PC-9 (cell line): Measurements from ENCODE around the gene FOXD2. TPM values are rescaled to one million over a fixed set of nuclear protein-coding genes. Genes with fewer than 3 reads are reported as not detected.

Experiments
- BruUV-seq: library from RNA; stranded (reverse); fragments of 400-500 nt; replicated peaks from 2 replicates; lab custom pipeline; 2021; lab: Mats Ljungman, UMichigan
- CTCF ChIA-PET: fragments of 300-600 bp; sonication (Branson Sonifier 250); formaldehyde crosslinking; loops from one replicate; lab custom pipeline; 2022; ENCODE audit warnings: antibody characterized with exemption; lab: Charles Lee
- POLR2A ChIA-PET: fragments of 300-600 bp; sonication (Branson Sonifier 250); formaldehyde crosslinking; loops from one replicate; lab custom pipeline; 2022; ENCODE audit warnings: antibody characterized with exemption; ENCODE audit not compliant: unreplicated experiment; lab: Charles Lee
- DNase-seq, 2 experiments: peaks; one replicate each; pipeline versions ENCODE4 v3.0.0 to v3.0.0-alpha.2; 2015 to 2022; ENCODE audit warnings: mixed read lengths in 1 of 2
- H2AFZ ChIP-seq: fragments of 200-600 bp; sonication (generic); 2 replicates; pipeline ENCODE4 v1.8.1; 2017; ENCODE audit warnings: antibody characterized with exemption
- H3F3A ChIP-seq: fragments of 200-600 bp; sonication (generic); 2 replicates; pipeline ENCODE4 v1.8.1; 2017; ENCODE audit warnings: antibody characterized with exemption, mild to moderate bottlenecking, low read depth; ENCODE audit not compliant: insufficient read depth
- H3K27ac ChIP-seq: fragments of 200-600 bp; sonication (generic); 2 replicates; pipeline ENCODE4 v1.6.1; 2016; ENCODE audit warnings: mixed run types
- H3K27me3 ChIP-seq: fragments of 200-600 bp; sonication (generic); 2 replicates; pipeline ENCODE4 v1.6.1; 2016; ENCODE audit warnings: low read depth, mixed run types; ENCODE audit not compliant: insufficient read depth
- H3K36me3 ChIP-seq: fragments of 200-600 bp; sonication (generic); 2 replicates; pipeline ENCODE4 v1.6.1; 2016; ENCODE audit warnings: low read depth, mixed run types
- H3K4me1 ChIP-seq: fragments of 200-600 bp; sonication (generic); replicated peaks from 2 replicates; pipeline ENCODE4 v1.6.1; 2016; ENCODE audit warnings: mixed run types; ENCODE audit not compliant: insufficient read depth
- H3K4me2 ChIP-seq: fragments of 200-600 bp; sonication (generic); 2 replicates; pipeline ENCODE4 v1.6.1; 2017; ENCODE audit warnings: mixed run types
- H3K4me3 ChIP-seq: fragments of 200-600 bp; sonication (generic); 2 replicates; pipeline ENCODE4 v1.6.1; 2016; ENCODE audit warnings: mixed run types
- H3K79me2 ChIP-seq: fragments of 200-600 bp; sonication (generic); 2 replicates; pipeline ENCODE4 v1.6.1; 2017; ENCODE audit warnings: low read depth, mixed run types
- H3K9me2 ChIP-seq: fragments of 200-600 bp; sonication (generic); 2 replicates; pipeline ENCODE4 v1.8.1; 2017; ENCODE audit warnings: mild to moderate bottlenecking; ENCODE audit not compliant: insufficient read depth
- H3K9me3 ChIP-seq: fragments of 200-600 bp; sonication (generic); 2 replicates; pipeline ENCODE4 v1.8.1; 2016; ENCODE audit warnings: low read depth; ENCODE audit not compliant: insufficient read depth
- H4K20me1 ChIP-seq: fragments of 200-600 bp; sonication (generic); 2 replicates; pipeline ENCODE4 v1.8.1; 2017; ENCODE audit not compliant: insufficient read depth
- EZH2 ChIP-seq: fragments of 200-600 bp; sonication (generic); IDR thresholded peaks from 2 replicates; pipeline ENCODE4 v1.8.0; 2017; ENCODE audit warnings: antibody characterized with exemption, low read depth
- intact Hi-C: fragments of 100-400 bp; cut with micrococcal nuclease; formaldehyde crosslinking; loops from one replicate; pipeline ENCODE4 v1.10.0; 2022; ENCODE audit not compliant: unreplicated experiment
- total RNA-seq: library from RNA; stranded (reverse); gene quantifications from 2 replicates; pipeline ENCODE4 v1.2.3, GENCODE V29; 2021
- TF ChIP-seq, protein P1 (sequence below): fragments of 200-600 bp; sonication (generic); conservative IDR thresholded peaks from 2 replicates; pipeline ENCODE4 v1.6.1; 2017; ENCODE audit warnings: mixed run types, antibody characterized with exemption, mild to moderate bottlenecking, moderate library complexity

Gene FOXD2
- total RNA-seq, 1 experiment from 2014 or later: 0.35 TPM

DNA sequence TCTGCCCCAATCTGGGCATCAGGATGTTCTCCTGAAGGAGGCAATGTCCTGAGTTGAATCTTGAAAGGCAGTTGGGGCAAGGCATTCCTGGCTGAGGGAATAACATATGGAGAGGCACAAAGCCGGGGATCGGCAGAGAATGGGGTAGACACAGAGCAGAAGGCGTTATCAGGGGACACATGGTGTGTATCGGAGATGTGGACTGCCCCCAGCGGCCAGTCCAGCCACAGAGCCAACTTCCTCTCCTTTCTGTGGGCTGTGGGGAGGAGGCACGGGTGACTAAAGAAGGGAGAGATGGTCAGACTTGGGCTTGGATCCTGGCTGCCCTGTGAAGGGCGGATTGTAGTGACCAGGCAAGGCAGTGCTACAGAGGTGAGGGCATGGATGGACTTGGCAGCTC is 32.1 kb downstream of the FOXD2 start:
- no TSS peak for BruUV-seq
- Histone ChIP-seq H3K4me3 (no peak overlapping the region), H3K36me3 (no peaks in the 10 kb centered on the region), H3K27ac (no peak overlapping the region), H3K4me2 (no peak overlapping the region), H3K9me2 (no peaks in the 10 kb centered on the region), H4K20me1 (no peaks in the 10 kb centered on the region), H3F3A (no peaks in the 10 kb centered on the region), H3K4me1 (peaks cover 8% of the 10 kb centered on the region), H3K9me3 (no peaks in the 10 kb centered on the region), H3K27me3 (no peaks in the 10 kb centered on the region), H3K79me2 (no peaks in the 10 kb centered on the region), H2AFZ (no peak overlapping the region)
- TF ChIP-seq, protein P1, sequence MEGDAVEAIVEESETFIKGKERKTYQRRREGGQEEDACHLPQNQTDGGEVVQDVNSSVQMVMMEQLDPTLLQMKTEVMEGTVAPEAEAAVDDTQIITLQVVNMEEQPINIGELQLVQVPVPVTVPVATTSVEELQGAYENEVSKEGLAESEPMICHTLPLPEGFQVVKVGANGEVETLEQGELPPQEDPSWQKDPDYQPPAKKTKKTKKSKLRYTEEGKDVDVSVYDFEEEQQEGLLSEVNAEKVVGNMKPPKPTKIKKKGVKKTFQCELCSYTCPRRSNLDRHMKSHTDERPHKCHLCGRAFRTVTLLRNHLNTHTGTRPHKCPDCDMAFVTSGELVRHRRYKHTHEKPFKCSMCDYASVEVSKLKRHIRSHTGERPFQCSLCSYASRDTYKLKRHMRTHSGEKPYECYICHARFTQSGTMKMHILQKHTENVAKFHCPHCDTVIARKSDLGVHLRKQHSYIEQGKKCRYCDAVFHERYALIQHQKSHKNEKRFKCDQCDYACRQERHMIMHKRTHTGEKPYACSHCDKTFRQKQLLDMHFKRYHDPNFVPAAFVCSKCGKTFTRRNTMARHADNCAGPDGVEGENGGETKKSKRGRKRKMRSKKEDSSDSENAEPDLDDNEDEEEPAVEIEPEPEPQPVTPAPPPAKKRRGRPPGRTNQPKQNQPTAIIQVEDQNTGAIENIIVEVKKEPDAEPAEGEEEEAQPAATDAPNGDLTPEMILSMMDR: no peak
- no peak for TF ChIP-seq EZH2
- ChIA-PET CTCF (no interaction called here), POLR2A (no interaction called here)
- no peak for DNase-seq
- intact Hi-C loops: no loop called here

DNA sequence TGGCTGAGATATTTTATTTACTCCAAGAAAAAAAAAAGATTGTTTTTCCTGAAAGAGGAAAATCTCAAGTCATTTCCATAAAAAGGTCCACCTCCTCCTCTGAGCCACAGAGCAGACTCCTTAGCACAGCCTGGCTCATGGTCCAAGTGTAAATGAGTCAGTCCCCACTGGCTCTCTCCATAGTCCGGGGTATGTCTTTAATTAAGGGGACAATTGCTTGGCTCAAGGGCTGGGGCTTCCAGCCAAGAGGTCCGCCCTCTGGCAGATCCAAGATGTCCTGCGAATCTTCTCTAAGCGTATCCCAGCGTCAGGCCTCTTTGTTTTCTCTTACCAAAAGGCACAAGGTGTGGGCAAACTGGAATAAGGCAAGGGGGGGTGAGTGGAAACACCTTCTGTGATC is 33.3 kb downstream of the FOXD2 start:
- H3K27me3 ChIP-seq: no peaks in the 10 kb centered on the region
- H3K9me3 ChIP-seq: no peaks in the 10 kb centered on the region
- no peaks in the 10 kb centered on the region for H3K36me3 ChIP-seq
- H2AFZ ChIP-seq: no peak overlapping the region
- H3K4me3 ChIP-seq: no peak overlapping the region
- ChIA-PET CTCF (no interaction called here), POLR2A (no interaction called here)
- H3K27ac ChIP-seq: no peak overlapping the region
- no peak for TF ChIP-seq EZH2
- TF ChIP-seq, protein P1: no peak
- DNase-seq: no peak
- no peaks in the 10 kb centered on the region for H3K9me2 ChIP-seq
- no peaks in the 10 kb centered on the region for H3K79me2 ChIP-seq
- intact Hi-C loops: no loop called here
- peaks cover 21% of the 10 kb centered on the region for H3K4me1 ChIP-seq
- no peaks in the 10 kb centered on the region for H4K20me1 ChIP-seq
- H3F3A ChIP-seq: no peaks in the 10 kb centered on the region; the same call in 1 of the 2 replicates
- BruUV-seq: no TSS peak
- no peak overlapping the region for H3K4me2 ChIP-seq

DNA sequence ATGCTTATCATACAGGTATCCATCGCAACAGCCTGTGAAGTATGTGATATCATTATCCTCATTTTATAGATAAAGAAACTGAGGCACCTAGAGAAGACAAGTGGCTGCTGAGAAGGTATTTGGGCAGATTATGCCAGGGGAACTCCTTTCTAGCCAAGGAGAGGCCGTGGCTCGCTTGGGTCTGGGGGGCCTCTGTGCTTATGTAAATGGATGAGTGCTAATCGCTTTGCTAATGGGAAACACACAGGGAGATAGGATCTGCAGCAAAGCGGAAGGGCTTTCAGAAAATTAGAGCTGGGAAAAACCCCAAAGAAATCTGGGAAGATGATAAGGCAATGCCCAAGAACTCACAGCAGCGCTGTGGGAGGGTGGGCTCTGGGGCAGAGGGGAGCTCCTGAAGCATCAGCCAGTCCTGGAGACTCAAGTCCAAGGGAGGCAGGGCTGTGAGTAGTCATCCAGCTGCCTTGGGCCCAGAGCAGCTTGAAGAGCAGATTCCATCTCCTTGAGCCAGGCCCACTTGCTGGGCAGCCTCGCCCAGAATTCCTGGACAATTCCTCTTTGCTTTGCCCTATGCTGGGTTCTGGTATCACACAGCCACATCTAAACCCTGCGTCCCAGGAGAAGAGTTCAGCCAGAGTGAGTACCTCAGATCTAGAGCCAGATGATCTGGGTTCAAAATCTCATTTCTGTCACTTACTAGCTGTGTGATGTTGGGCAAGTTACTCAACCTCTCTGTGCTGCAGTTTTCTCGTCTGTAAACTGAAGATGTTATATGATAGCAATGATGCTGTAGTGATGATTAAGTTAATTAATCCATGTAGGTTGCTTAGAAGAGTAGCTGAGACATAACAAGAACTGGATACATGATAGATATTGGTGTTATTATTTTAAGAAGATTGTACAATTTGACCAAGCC is 36.7 kb downstream of the FOXD2 start:
- Histone ChIP-seq H2AFZ (no peak overlapping the region), H3K4me1 (peaks cover 52% of the 10 kb centered on the region), H3K9me2 (no peaks in the 10 kb centered on the region), H4K20me1 (no peaks in the 10 kb centered on the region), H3K36me3 (no peaks in the 10 kb centered on the region), H3K27ac (no peak overlapping the region), H3F3A (peaks cover 24% of the 10 kb centered on the region), H3K9me3 (no peaks in the 10 kb centered on the region), H3K27me3 (no peaks in the 10 kb centered on the region), H3K79me2 (no peaks in the 10 kb centered on the region), H3K4me2 (no peak overlapping the region), H3K4me3 (no peak overlapping the region)
- intact Hi-C loops: no loop called here
- ChIA-PET POLR2A (no interaction called here), CTCF (no interaction called here)
- DNase-seq: peak in 1 of 2 experiments; percentile 53
- no TSS peak for BruUV-seq
- TF ChIP-seq EZH2: no peak
- TF ChIP-seq, protein P1: no peak
